ENCODE measurements around the gene DIPK1C.

DIPK1C gene

GRCh38 chr18:74440808-74441427 is 16.2 kb downstream of the DIPK1C start:
- TF ChIP-seq CTCF (conservative IDR thresholded peaks at IDR 0.05) = no peak
- no peak overlapping the region for H3K27ac ChIP-seq

GRCh38 chr18:74438091-74438490 is 19.0 kb downstream of the DIPK1C start:
- no peak for TF ChIP-seq CTCF (conservative IDR thresholded peaks at IDR 0.05)
- no peak overlapping the region for H3K27ac ChIP-seq

- no peak for TF ChIP-seq CTCF (conservative IDR thresholded peaks at IDR 0.05)
- no peak overlapping the region for H3K27ac ChIP-seq
These were observed 20.8 kb downstream of the DIPK1C start for GRCh38 chr18:74436158-74436769.

GRCh38 chr18:74435740-74436139 is 21.4 kb downstream of the DIPK1C start:
- no peak for TF ChIP-seq CTCF (conservative IDR thresholded peaks at IDR 0.05)
- no peak overlapping the region for H3K27ac ChIP-seq

- no peak overlapping the region for H3K27ac ChIP-seq
- no peak for TF ChIP-seq CTCF (conservative IDR thresholded peaks at IDR 0.05)
These were observed 22.6 kb downstream of the DIPK1C start for GRCh38 chr18:74434466-74434865.

- no peak for TF ChIP-seq CTCF (conservative IDR thresholded peaks at IDR 0.05)
- H3K27ac ChIP-seq = no peak overlapping the region
These were observed 26.1 kb downstream of the DIPK1C start for GRCh38 chr18:74430806-74431571.

- no peak for TF ChIP-seq CTCF (conservative IDR thresholded peaks at IDR 0.05)
- H3K27ac ChIP-seq = no peak overlapping the region
These were observed 26.9 kb downstream of the DIPK1C start for GRCh38 chr18:74430231-74430630.

Data from VCaP (cell line).